ENCODE data around the gene NDUFC2.
"Not testable (repeated sequence)": the region's sequence is repeated elsewhere in the genome, so short reads cannot be mapped to it uniquely, and the experiment has no call there.

DNA sequence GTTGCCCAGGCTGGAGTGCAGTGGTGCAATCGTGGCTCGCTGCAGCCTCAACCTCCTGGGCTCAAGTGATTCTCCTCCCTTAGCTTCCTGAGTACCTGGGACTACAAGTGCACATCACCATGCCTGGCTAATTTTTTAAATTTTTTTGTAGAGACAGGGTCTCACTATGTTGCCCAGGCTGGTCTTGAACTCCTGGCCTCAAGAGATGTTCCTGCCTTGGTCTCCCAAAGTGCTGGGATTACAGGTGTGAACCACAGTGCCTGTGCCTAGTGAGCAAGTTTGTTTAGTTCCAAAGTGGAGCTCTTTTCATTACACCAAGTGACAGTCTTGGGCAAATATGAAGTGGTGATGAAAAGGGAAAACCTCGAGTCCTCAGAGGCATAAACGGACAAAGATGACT is 2.1 kb downstream of the NDUFC2 start:
- not testable (repeated sequence) for TF ChIP-seq CTCF (IDR thresholded peaks at IDR 0.05); ZFX (IDR thresholded peaks at IDR 0.05; ENCODE audit: borderline replicate concordance)
